GM23338 (cell line): ENCODE measurements around the gene VGLL4.

Source experiments
- CREB1 ChIP-seq: fragments of 250-450 bp; sonication (Bioruptor Pico); IDR thresholded peaks from 2 replicates; pipeline ENCODE4 v1.5.0; 2020; ENCODE audit warnings: low read depth, mild to moderate bottlenecking, moderate library complexity
- CTCF ChIP-seq, 2 experiments: fragments of 200-600 bp in 1 of 2; sonication (generic) in 1 of 2; conservative IDR thresholded peaks; 2 replicates each; pipeline versions ENCODE4 v1.5.1 to v1.6.1; 2016 to 2017; ENCODE audit warnings: antibody characterized with exemption in 2 of 2, low read depth in 2 of 2, mild to moderate bottlenecking in 2 of 2, moderate library complexity in 1 of 2
- EZH2 ChIP-seq: fragments of 200-600 bp; sonication (generic); IDR thresholded peaks from one replicate; pipeline ENCODE4 v1.8.0; 2017; ENCODE audit warnings: antibody characterized with exemption, mild to moderate bottlenecking, low read depth; ENCODE audit not compliant: unreplicated experiment
- EZH2phosphoT487 ChIP-seq: fragments of 200-600 bp; sonication (generic); IDR thresholded peaks from one replicate; pipeline ENCODE4 v1.8.1; 2018; ENCODE audit warnings: antibody characterized with exemption; ENCODE audit not compliant: unreplicated experiment
- JUNB ChIP-seq: IDR thresholded peaks from one replicate; pipeline ENCODE4 v1.6.1; 2016; ENCODE audit warnings: antibody characterized with exemption; ENCODE audit not compliant: unreplicated experiment
- POLR2AphosphoS5 ChIP-seq: IDR thresholded peaks from 2 replicates; pipeline ENCODE4 v1.6.1; 2016; ENCODE audit warnings: antibody characterized with exemption, low read depth
- STAT1 ChIP-seq: IDR thresholded peaks from one replicate; pipeline ENCODE4 v1.6.1; 2016; ENCODE audit warnings: antibody characterized with exemption; ENCODE audit not compliant: unreplicated experiment
- ZNF114 ChIP-seq: fragments of 250-450 bp; sonication (Bioruptor Pico); IDR thresholded peaks from 2 replicates; pipeline ENCODE4 v1.5.0; 2020; ENCODE audit warnings: mild to moderate bottlenecking, moderate library complexity
- ZNF331 ChIP-seq: fragments of 250-450 bp; sonication (Bioruptor Pico); IDR thresholded peaks from 2 replicates; pipeline ENCODE4 v1.5.0; 2020; ENCODE audit warnings: low read depth, mild to moderate bottlenecking, moderate library complexity
- TF ChIP-seq, protein P1 (sequence below): IDR thresholded peaks from one replicate; pipeline ENCODE4 v1.6.1; 2018; ENCODE audit warnings: antibody characterized with exemption; ENCODE audit not compliant: unreplicated experiment
- TF ChIP-seq, protein P2 (sequence below): IDR thresholded peaks from 2 replicates; pipeline ENCODE4 v1.6.1; 2016; ENCODE audit warnings: antibody characterized with exemption
- TF ChIP-seq, protein P3 (sequence below): fragments of 250-450 bp; sonication (Bioruptor Pico); IDR thresholded peaks from 2 replicates; pipeline ENCODE4 v1.5.0; 2020; ENCODE audit warnings: mild to moderate bottlenecking, moderate library complexity

DNA sequence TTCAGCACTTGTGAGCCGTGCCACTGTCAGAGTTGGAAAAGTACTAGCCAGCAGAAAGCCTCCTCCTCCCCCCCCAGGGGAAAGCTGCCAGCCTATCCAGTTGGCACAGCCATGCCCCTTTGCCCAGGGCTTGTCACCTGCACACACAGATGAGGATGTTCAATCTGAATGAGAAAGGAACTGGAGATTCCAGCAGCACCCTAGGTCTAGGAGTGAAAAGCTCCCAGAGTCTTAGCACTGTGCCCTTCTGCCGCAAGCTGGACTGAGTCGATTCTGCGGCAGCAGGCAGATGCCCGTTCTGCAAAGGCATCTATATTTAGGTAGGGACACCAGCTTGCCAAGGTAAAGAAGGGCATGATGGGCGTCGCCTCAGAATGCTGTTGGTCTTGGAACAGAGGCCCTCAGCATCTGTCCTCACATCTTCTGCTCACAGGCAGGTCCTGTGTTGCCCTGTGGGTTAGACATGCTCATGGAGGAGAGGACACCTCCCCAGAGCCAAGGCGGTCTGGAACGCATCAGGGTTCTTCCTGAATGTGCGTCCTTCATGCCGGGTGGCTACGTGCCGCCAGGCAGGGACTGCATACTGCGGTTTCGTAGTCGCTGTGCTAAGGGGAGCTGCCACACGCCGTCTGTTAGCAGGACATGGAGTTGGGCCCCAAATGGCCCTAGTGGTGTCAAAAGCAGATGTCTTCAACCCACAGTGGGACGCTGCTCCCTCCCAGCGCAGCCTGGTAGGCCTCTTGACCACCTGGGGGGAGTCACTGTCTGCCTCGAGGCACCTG, 109.5 kb downstream of the VGLL4 start:
- TF ChIP-seq CTCF (conservative IDR thresholded peaks at IDR 0.05; ENCODE audit: low read depth in 2 of 2) (no peak), POLR2AphosphoS5 (no peak), EZH2 (no peak), EZH2phosphoT487 (no peak), CREB1 (CRISPR knock-in tag) (no peak), STAT1 (no peak), JUNB (no peak), ZNF114 (no peak), ZNF331 (CRISPR knock-in tag) (no peak)
- TF ChIP-seq, protein P1, sequence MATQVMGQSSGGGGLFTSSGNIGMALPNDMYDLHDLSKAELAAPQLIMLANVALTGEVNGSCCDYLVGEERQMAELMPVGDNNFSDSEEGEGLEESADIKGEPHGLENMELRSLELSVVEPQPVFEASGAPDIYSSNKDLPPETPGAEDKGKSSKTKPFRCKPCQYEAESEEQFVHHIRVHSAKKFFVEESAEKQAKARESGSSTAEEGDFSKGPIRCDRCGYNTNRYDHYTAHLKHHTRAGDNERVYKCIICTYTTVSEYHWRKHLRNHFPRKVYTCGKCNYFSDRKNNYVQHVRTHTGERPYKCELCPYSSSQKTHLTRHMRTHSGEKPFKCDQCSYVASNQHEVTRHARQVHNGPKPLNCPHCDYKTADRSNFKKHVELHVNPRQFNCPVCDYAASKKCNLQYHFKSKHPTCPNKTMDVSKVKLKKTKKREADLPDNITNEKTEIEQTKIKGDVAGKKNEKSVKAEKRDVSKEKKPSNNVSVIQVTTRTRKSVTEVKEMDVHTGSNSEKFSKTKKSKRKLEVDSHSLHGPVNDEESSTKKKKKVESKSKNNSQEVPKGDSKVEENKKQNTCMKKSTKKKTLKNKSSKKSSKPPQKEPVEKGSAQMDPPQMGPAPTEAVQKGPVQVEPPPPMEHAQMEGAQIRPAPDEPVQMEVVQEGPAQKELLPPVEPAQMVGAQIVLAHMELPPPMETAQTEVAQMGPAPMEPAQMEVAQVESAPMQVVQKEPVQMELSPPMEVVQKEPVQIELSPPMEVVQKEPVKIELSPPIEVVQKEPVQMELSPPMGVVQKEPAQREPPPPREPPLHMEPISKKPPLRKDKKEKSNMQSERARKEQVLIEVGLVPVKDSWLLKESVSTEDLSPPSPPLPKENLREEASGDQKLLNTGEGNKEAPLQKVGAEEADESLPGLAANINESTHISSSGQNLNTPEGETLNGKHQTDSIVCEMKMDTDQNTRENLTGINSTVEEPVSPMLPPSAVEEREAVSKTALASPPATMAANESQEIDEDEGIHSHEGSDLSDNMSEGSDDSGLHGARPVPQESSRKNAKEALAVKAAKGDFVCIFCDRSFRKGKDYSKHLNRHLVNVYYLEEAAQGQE = no peak
- TF ChIP-seq, protein P2, sequence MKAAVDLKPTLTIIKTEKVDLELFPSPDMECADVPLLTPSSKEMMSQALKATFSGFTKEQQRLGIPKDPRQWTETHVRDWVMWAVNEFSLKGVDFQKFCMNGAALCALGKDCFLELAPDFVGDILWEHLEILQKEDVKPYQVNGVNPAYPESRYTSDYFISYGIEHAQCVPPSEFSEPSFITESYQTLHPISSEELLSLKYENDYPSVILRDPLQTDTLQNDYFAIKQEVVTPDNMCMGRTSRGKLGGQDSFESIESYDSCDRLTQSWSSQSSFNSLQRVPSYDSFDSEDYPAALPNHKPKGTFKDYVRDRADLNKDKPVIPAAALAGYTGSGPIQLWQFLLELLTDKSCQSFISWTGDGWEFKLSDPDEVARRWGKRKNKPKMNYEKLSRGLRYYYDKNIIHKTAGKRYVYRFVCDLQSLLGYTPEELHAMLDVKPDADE = no peak
- TF ChIP-seq, protein P3, sequence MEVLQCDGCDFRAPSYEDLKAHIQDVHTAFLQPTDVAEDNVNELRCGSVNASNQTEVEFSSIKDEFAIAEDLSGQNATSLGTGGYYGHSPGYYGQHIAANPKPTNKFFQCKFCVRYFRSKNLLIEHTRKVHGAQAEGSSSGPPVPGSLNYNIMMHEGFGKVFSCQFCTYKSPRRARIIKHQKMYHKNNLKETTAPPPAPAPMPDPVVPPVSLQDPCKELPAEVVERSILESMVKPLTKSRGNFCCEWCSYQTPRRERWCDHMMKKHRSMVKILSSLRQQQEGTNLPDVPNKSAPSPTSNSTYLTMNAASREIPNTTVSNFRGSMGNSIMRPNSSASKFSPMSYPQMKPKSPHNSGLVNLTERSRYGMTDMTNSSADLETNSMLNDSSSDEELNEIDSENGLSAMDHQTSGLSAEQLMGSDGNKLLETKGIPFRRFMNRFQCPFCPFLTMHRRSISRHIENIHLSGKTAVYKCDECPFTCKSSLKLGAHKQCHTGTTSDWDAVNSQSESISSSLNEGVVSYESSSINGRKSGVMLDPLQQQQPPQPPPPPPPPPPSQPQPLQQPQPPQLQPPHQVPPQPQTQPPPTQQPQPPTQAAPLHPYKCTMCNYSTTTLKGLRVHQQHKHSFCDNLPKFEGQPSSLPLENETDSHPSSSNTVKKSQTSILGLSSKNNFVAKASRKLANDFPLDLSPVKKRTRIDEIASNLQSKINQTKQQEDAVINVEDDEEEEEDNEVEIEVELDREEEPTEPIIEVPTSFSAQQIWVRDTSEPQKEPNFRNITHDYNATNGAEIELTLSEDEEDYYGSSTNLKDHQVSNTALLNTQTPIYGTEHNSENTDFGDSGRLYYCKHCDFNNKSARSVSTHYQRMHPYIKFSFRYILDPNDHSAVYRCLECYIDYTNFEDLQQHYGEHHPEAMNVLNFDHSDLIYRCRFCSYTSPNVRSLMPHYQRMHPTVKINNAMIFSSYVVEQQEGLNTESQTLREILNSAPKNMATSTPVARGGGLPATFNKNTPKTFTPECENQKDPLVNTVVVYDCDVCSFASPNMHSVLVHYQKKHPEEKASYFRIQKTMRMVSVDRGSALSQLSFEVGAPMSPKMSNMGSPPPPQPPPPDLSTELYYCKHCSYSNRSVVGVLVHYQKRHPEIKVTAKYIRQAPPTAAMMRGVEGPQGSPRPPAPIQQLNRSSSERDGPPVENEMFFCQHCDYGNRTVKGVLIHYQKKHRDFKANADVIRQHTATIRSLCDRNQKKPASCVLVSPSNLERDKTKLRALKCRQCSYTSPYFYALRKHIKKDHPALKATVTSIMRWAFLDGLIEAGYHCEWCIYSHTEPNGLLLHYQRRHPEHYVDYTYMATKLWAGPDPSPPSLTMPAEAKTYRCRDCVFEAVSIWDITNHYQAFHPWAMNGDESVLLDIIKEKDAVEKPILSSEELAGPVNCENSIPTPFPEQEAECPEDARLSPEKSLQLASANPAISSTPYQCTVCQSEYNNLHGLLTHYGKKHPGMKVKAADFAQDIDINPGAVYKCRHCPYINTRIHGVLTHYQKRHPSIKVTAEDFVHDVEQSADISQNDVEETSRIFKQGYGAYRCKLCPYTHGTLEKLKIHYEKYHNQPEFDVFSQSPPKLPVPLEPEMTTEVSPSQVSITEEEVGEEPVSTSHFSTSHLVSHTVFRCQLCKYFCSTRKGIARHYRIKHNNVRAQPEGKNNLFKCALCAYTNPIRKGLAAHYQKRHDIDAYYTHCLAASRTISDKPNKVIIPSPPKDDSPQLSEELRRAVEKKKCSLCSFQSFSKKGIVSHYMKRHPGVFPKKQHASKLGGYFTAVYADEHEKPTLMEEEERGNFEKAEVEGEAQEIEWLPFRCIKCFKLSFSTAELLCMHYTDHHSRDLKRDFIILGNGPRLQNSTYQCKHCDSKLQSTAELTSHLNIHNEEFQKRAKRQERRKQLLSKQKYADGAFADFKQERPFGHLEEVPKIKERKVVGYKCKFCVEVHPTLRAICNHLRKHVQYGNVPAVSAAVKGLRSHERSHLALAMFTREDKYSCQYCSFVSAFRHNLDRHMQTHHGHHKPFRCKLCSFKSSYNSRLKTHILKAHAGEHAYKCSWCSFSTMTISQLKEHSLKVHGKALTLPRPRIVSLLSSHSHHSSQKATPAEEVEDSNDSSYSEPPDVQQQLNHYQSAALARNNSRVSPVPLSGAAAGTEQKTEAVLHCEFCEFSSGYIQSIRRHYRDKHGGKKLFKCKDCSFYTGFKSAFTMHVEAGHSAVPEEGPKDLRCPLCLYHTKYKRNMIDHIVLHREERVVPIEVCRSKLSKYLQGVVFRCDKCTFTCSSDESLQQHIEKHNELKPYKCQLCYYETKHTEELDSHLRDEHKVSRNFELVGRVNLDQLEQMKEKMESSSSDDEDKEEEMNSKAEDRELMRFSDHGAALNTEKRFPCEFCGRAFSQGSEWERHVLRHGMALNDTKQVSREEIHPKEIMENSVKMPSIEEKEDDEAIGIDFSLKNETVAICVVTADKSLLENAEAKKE = no peak
